HG03442 (cell line): Measurements from ENCODE around the gene MORN1.

Experiments
- ATAC-seq: cut with Tn5 transposase; IDR thresholded peaks from one replicate; pipeline ENCODE4 v1.9.1; 2021; ENCODE audit warnings: mild to moderate bottlenecking, moderate library complexity; ENCODE audit not compliant: unreplicated experiment

Gene MORN1

GRCh38 chr1:2353551-2354438, 37.6 kb downstream of the MORN1 start:
- no peak for ATAC-seq

GRCh38 chr1:2352897-2353550, 38.3 kb downstream of the MORN1 start:
- no peak for ATAC-seq

GRCh38 chr1:2352341-2352896, 38.9 kb downstream of the MORN1 start:
- ATAC-seq, result no peak

- no peak for ATAC-seq
Observed at GRCh38 chr1:2351723-2352122, 39.6 kb downstream of the MORN1 start.

- ATAC-seq, result no peak
Observed at GRCh38 chr1:2350911-2351655, 40.3 kb downstream of the MORN1 start.

- no peak for ATAC-seq
Observed at GRCh38 chr1:2350501-2350900, 40.9 kb downstream of the MORN1 start.

- no peak for ATAC-seq
Observed at GRCh38 chr1:2349806-2350205, 41.5 kb downstream of the MORN1 start.

GRCh38 chr1:2348346-2349325, 42.7 kb downstream of the MORN1 start:
- no peak for ATAC-seq

GRCh38 chr1:2347896-2348295, 43.5 kb downstream of the MORN1 start:
- no peak for ATAC-seq

GRCh38 chr1:2347409-2347785, 44.0 kb downstream of the MORN1 start:
- ATAC-seq, result no peak

- ATAC-seq, result no peak
Observed at GRCh38 chr1:2346691-2347408, 44.5 kb downstream of the MORN1 start.

- no peak for ATAC-seq
Observed at GRCh38 chr1:2345297-2346075, 45.9 kb downstream of the MORN1 start.

GRCh38 chr1:2344744-2345296, 46.5 kb downstream of the MORN1 start:
- ATAC-seq, result no peak

- ATAC-seq, result no peak
Observed at GRCh38 chr1:2344121-2344681, 47.2 kb downstream of the MORN1 start.

- ATAC-seq, result no peak
Observed at GRCh38 chr1:2343023-2343935, 48.1 kb downstream of the MORN1 start.

GRCh38 chr1:2342384-2343022, 48.9 kb downstream of the MORN1 start:
- ATAC-seq, result no peak
